NCI-H2029 (cell line): ENCODE measurements around the gene MASP1.
"Not testable (repeated sequence)": the region's sequence is repeated elsewhere in the genome, so short reads cannot be mapped to it uniquely, and the experiment has no call there.

Source experiments
- DNase-seq: peaks from one replicate; lab custom pipeline; 2025; lab: John Stamatoyannopoulos, UW

The MASP1 gene

DNA sequence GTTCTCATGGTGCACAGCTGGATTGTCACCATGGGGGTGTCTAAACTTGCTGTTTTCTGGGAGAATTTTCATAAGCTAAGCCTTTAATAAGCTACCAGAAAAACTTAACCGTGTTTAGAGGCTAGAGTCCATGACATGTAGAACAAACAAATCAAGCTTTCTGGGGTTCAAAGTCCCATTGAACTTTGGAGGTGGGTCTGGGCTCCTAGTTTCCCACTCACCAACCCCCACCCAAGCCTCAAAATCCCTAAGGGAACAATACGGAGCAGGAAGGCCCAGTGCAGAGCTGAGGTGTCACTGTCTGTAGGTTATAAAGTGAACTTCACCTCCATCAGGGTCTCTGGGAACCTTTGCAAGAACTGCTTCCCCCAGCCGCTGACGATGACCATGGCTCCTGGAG is 68.7 kb downstream of the MASP1 start:
- DNase-seq: no peak

DNA sequence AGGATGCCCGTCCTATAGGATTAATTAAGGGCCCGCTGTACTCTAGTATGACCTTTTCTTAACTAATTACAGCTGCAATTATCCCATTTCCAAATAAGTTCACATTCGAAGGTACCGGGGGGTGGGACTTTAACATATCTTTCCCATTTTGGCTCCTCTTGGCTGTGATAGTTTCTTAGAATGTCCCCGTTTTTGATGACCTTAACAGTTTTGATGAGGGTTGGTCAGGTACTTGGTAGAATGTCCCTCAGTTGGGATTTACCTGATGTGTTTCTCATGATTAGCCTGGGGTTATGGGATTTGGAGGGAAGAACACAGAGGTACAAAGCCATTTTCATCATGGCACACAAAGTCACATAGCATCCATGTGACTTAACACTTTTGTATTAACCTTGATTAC is 76.1 kb downstream of the MASP1 start:
- no peak for DNase-seq

DNA sequence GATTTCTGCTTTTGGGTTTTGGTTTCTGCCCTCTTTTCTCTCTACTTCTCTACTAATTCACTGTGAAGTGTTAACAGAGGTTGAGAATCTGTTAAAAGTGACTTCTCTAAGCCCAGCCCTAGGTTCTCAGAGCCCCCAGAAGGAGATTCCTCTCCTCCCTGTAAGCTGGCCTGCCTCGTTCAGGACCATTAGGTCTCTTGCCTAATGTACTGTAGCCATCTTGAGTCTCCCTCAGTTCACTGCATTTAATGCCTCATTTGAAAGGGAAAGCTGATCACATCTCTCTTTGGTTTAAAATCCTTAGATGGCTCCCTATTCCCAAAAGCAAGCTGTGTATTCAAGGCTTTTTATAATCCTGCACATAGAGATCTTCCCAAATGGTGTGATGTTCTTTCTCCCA is 77.9 kb downstream of the MASP1 start:
- DNase-seq: no peak

DNA sequence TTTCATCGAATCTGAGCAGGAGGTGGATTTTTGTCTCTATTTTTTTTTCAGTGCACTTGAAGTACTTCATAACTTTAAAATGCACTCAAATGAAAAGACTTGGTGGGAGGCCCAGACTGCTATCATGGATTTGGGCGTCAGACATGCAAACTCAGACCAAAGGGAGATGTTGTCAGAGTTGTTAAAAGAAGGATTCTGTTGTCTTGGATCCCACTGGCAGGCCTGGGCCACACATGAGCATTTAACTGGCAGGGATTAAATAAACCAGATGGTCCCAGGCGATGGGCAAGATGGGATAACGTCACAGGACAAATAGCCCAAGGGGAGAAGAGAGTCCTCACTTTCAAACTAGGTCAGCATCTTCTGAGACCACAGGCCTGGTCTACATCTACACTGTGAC is 78.8 kb downstream of the MASP1 start:
- no peak for DNase-seq

DNA sequence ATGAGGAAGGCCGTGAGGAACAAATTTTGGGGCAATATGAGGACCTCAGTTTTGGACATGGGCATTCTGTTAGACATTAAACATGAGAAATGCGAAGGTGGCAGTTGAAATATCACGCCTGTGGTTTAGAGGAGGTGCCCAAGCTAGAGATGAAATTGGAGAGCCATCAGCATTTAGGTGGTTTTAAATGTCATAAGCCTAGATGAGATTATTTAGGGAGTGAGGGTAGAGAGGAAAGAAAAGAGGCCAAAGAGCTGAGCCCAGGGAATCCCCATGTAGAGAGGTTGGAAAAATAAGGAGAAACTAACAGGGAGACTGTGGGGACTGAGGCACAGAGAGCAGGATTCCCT is 79.4 kb downstream of the MASP1 start:
- DNase-seq: no peak

DNA sequence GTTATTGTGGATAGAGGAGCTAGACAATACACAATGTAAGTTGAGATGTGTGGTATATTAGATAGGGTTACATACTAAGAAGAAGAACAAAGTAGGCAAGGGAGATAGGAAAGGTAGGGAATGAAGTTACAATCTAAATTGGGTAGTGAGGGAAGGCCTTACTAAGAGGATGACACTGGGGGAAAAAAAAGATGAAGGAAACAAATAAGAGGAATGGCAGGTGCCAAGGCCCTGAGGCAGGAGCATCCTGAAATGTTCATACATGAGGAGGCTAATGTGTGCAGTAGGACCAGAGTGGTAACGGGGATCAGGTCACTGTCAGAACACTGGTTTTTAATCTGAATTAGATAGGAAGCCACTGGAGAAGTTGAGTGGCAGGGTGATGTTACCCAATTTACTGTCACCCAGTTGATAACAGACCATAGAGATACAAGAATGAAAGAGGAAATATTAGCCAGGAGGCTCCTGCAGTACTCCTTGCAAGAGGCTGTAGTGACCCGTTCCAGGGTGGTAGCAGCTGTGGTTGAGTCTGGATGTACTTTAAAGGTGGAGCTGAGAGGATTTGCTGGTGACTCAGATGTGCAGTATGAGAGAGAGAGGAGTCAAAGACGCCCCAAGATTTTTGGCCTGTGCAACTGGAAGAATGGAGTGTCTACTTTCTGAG is 79.9 kb downstream of the MASP1 start:
- DNase-seq: no peak

DNA sequence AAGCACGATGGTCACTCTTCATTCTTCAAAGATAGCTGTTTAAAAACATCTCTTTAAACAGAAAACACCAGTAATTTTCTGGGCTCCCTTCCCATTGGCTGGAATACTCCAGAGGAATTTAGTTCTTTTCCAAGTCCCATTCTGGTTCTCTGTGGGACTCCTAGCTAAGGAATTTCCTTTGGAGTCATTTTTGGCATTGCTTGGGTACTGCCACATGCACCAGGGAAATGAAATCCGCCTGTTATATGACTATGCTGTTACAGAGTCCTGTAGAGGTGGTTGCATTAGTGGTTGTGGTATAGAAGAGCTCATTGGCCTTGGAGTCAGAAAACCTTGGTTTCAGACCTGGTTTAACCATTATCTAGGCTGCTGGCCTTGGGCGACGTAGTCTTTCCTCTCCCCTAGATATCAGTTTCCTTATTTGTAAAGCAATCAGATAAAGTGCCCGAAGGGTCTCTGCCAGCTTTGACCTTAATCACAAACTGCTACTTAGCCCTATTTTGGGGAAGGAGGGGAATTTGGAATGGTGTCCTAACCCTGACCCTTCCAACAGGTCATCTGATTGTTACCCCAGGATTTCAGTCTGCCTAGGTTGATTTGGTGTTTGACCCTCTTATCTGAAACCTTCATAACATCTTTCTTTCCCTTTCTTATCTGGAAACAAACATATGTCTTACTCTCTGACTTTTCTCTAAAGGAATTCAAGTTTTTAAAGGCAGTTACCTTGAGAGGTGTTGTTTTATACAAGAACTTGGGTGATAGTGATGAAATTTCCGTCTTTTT is 80.8 kb downstream of the MASP1 start:
- no peak for DNase-seq

DNA sequence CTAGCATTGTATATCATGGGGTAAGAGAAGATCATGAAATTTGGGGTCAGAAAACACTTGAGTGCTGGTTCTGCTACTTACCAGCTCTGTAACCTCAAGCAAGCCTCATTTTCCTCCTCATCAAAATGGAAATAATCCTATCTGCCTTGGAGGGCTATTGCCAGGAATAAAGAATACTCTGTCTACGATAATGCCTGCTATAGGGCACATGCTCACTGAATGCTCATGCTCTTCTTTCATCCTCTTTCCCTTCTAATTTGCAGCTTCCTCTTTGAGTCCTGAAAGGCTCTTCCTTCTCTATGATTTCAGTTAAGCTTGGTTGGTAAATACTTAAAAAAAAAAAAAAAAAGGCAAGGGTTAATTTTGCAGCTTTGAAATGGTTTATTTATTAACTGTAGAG is 81.4 kb downstream of the MASP1 start:
- no peak for DNase-seq

DNA sequence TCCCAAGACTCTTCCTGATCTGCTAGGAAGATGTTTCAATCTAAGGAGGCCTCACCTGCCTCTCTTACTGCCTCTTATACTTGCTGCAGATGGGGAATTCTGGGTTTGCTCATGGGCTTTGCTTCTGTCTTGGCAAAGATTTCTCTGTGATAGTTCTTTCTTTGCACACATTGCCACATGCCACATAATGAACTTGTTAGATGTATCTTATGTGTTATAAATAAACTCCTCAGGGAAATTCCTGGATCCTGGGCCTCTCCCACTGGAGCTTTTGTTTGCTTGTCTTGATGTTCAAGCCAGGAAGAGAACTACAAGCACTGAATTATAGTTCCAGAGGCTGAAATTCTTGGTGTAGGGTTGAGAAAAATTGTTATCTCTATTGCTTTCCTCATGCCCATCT is 82.0 kb downstream of the MASP1 start:
- DNase-seq: no peak

DNA sequence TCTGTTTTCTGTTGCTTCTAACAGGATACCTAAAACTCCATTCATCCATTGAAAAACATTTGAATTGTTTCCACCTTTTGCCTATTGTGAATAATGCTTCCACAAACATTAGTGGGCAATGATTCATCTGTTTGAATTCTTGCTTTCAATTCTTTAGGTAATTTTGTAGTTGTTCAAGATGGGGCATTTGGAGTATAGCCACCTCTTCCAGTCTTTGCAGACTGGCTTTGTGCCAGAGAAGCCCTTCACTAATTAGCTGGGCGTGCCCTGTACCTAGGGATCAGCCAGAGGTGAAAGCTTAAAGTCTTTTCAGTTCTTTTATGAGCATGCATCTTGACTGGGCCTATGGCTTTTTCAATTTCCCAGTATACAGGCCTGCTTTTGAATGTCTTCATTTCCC is 83.4 kb downstream of the MASP1 start:
- DNase-seq: no peak

DNA sequence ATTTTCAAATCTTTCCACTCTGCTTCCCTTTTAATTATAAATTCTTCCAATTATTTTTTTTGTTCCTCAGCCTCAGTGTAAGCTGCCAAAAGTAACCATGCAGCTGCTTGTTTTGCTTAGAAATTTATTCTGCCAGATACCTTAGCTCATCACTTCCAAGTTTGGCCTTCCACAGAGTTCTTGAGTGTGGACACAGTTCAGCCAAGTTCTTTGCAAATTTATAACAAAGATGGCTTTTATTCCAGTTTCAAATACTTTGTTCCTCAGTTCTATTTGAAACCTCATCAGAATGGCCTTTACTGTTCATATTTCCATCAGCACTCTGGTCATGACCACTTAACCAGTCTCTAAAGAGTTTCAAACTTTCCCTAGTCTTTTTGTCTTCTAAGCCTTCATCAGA is 83.9 kb downstream of the MASP1 start:
- no peak for DNase-seq

DNA sequence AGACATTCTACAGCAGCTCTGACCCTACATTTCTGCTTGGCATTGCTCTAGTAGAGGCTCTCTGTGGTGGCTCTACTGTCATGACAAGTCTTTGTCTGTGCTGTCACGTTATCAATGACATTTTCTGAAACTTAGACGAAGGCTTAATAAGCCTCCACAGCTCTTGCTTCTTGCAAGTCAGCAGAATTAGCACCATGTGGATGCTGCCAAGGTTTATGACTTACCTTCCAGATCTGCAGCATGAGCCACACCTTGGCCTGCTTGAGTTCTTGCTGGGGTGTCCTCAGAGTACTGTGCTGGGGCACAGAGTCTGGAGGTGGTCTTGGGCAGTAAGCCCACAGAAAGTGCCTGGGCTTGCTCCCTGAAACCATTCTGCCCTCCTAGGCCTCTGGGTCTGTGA is 84.5 kb downstream of the MASP1 start:
- no peak for DNase-seq

DNA sequence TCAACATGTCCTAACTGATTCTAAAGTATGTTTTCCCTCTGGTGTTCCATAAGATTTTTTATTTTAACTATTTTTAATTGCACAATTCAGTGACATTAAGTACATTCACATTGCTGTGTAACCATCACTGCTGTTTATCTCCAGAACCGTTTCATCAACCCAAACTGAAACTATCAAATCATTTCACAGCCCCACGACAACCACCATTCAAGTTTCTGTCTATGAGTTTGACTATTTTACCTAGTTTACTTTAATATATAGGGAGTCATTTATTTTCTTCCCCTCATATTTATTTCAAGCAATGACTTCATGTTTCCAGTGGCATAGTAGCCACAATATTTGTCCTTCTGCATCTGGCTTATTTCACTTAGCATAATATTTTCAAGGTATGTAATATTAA is 85.9 kb downstream of the MASP1 start:
- no peak for DNase-seq

DNA sequence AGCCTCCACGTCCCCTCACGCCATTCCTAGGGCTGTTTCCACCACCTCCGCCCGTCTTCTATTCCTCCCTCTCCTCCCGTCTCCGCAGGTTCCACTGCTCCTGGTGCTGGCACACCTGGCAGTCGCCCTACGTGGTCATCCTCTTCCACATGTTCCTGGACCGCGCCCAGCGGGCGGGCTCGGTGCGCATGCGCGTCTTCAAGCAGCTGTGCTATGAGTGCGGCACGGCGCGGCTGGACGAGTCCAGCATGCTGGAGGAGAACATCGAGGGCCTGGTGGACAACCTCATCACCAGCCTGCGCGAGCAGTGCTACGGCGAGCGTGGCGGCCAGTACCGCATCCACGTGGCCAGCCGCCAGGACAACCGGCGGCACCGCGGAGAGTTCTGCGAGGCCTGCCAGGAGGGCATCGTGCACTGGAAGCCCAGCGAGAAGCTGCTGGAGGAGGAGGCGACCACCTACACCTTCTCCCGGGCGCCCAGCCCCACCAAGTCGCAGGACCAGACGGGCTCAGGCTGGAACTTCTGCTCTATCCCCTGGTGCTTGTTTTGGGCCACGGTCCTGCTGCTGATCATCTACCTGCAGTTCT is 92.0 kb downstream of the MASP1 start:
- DNase-seq: not testable (repeated sequence)

DNA sequence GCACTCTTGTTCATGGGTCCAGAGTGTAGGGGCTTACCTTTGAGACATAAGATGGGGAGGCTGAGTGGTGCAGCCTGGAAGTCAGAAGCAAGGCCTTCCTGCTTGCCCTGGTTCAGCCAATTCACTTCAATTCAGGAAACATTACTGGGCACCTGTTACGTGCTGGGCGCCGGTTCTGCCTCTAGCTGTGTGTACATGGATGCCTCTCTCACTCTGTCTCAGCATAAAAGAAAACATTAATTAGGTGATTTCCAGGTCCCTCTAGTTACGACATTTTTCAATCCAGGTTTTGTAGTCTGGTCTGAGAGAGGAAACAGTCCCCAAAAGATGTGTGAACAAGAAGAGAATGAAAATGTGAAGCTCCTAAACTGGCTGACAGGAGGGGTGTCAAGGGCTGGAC is 93.0 kb downstream of the MASP1 start:
- DNase-seq: no peak

DNA sequence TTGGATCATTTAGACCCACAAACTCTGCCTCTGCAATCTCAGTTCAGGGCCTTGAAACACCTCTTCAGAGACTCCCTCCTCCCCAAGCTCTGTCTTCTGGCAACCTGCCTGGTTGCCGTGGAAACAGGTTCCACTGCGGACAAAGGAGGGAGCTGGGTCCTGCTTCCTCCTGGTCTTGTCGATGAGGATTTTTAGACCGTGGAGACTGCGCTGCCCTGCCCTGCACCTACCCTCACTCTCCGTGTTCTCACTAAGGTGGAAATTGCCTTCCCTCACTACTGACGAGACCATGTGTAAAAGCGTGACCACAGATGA is 94.2 kb downstream of the MASP1 start, which contains the start of gene RTP1:
RTP1 (plus strand) TSS at position 152 of the 315 bp plus-strand sequence; CDS start at position 182, 30 bp downstream.
- no peak for DNase-seq

DNA sequence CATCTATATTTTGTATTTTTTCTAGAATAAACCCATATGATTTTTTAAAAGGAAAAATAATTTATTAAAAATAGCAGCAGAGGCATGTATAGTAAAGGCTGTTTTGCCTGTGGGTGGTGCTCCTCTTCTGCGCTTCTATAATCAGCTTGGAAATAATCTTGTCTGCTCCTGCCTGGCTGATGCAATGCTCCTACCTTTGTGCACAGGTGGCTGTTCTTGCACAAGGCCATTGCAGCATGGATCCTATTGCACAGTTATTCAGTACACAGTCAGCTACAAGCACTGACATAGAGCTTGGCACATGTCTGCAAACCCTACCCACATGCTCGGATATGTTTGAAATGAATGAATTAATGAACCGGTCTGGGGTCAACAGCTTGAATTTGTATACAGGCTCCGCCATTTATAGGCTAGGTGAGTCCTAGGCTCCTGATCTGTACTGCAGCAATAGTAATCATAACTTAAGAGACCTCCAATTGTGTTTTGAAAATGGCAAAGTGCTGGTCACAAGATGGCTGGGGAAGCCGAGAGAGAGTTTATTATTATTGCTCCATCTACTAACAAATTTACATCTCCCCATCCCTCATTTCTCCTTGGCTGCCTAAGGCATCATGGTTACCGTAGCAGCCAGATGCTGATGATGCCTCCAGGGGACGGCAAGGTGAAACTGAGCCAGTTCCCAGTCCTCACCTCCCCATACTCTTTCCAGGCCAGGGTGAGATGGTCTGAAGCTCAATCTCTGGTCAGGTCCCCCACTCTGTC is 94.8 kb downstream of the MASP1 start:
- no peak for DNase-seq

DNA sequence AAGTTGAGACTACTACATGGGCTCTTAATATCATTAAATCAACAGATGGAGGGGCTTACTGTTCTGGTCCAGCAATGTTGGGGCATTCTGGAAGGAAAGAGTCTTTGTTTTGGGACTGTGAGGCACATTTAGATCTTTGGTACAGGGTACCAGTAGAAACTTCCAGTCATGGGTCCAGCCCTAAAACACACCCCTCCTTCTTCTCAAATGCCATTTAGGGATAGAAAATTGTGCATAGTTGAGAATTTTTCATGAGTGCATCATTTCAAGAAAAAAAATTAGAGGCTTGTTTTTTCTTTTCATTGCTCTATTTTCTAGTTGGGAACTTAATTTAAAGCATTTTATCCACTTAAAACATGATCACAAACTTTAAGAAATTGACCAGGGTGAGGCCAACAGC is 98.4 kb downstream of the MASP1 start:
- no peak for DNase-seq

DNA sequence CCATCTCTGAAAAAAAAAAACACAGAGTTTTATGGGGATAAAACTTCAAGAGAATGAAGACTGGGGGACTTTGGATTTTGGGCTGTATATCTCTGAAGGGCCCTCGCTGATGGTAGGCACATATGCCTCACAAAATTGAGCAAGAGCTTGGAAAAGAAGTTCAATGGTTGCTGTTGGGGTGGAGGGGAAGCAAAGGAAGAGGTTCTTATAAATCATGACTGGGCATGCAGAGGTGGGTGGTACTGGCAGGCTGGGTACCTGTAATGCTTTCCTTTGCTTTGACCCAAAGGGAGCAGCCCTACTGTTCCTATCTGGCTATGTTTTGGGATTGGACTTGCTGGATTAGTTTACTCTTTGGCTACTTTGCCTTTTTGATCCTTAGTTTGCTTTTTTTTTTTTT is 100.3 kb downstream of the MASP1 start:
- DNase-seq: no peak

DNA sequence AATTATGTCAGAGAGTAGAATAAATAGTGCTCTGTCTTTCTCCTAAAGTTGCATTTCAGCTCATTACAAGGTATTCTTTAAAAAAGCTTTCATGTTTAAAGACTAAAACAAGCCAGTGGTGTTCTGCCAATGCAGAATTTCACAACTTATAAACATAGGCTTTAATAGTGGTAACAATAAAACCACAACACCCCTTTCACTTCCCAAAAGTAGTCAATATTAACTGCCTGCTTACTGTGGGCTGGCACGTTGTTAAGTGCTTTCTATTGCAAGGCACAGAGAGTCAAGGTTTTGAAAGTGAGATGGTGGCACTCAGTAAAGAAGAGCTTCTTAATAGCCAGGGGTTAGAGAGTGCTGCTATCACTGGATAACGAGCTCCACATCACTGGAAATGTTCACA is 102.6 kb downstream of the MASP1 start:
- no peak for DNase-seq

DNA sequence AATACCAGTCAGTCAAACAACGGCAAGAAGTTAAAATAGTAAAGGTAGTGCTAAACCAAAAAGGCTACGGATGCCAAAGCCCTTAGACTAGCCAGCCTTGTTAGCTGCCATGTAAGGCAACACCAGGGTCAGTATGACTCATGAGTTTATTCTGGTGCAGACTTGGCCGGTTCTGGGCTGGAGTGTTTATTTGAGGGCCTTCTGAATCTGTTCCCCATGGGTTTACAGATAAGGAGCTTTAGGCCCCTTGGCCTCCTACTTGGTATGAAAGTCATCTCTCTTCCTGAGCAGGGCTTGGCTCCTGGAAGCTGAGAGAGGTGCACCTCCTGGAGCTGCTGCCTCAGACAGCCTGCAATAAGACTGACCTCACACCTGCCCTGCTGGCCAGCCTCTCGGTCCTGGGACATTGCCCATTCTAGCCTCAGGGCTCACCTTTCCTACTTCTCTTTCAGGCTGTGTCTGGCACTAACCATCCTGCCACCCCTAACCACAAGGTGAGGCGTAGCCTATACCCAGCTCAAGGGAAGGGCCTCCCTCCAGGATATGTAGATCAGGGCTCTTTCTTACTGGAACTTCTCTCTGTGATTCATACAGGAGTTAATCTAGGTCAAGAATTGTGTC is 104.6 kb downstream of the MASP1 start:
- no peak for DNase-seq

DNA sequence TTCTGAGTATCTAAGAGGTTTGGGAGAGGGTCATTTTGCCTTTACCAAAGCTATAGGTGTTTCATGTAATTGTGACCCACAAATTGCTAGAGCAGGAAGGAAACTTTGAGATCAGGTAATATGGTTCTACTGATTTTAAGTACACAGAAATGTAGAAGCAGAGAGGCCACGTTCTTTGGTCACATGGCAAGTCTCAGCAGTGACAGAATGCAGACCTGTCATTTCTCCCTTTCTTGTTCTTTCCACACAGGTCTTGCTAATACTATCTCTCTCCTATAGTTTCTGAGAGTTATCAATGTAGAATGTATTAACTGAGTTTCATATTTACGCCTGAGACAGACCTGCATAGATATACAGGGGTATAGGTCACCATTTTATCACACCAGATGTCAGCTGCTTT is 105.2 kb downstream of the MASP1 start:
- no peak for DNase-seq

DNA sequence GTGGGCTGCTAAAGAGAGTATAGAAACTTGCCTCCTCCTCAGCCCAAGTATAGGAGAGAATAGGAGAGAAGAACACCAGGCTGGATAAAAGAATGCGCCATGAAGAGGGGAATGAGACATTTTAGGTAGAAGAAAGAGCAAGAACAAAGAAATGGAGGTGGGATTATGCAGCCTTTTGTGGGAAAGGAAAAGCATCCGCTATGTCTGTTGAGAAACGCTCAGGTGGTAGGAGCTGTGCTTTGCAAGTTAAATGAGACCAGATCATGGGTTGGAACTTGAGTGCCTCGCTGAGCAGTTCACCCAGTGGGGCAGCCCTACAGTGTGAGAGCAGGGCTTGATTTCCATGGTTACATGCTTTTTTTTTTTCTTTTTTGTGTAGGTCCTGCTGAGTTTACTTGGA is 105.8 kb downstream of the MASP1 start:
- DNase-seq: no peak
